Endodermal cell (in vitro differentiated cells): ENCODE results near the gene MBTPS1. TPM values are rescaled to one million over a fixed set of nuclear protein-coding genes. Genes with fewer than 3 reads are reported as not detected.

Experiments used
- DNase-seq: peaks from one replicate; pipeline ENCODE4 v3.0.0-alpha.2; 2017
- H3K27ac ChIP-seq: 2 replicates; pipeline ENCODE4 v1.5.1; 2013; ENCODE audit warnings: mild to moderate bottlenecking, low read depth, low read length, moderate library complexity
- H3K27me3 ChIP-seq: 2 replicates; pipeline ENCODE4 v1.6.1; 2013; ENCODE audit warnings: mild to moderate bottlenecking, low read length, moderate library complexity; ENCODE audit not compliant: insufficient read depth, control insufficient read depth, poor library complexity, severe bottlenecking
- H3K36me3 ChIP-seq: 2 replicates; pipeline ENCODE4 v1.7.0; 2013; ENCODE audit warnings: mild to moderate bottlenecking, low read length, moderate library complexity; ENCODE audit not compliant: control insufficient read depth, insufficient read depth
- H3K4me1 ChIP-seq: one replicate; pipeline ENCODE4 v1.7.0; 2013; ENCODE audit warnings: low read length; ENCODE audit not compliant: control insufficient read depth, insufficient read depth
- H3K4me3 ChIP-seq: 2 replicates; pipeline ENCODE4 v1.5.1; 2013; ENCODE audit warnings: mild to moderate bottlenecking, low read length, moderate library complexity
- H3K9ac ChIP-seq: 2 replicates; pipeline ENCODE4 v1.6.1; 2013; ENCODE audit warnings: mild to moderate bottlenecking, low read length, moderate library complexity; ENCODE audit not compliant: poor library complexity, severe bottlenecking; ENCODE audit errors: extremely low read depth
- H3K9me3 ChIP-seq: 2 replicates; pipeline ENCODE4 v1.6.1; 2013; ENCODE audit warnings: mild to moderate bottlenecking, low read length, moderate library complexity; ENCODE audit not compliant: control insufficient read depth
- H3K27ac Mint-ChIP-seq: 2 replicates; pipeline ENCODE4 v1.8.0; 2020; ENCODE audit warnings: mixed read lengths
- H3K27me3 Mint-ChIP-seq: 2 replicates; pipeline ENCODE4 v1.8.0; 2021; ENCODE audit warnings: mild to moderate bottlenecking, mixed read lengths; ENCODE audit not compliant: insufficient read depth
- H3K36me3 Mint-ChIP-seq: 2 replicates; pipeline ENCODE4 v1.8.0; 2020; ENCODE audit warnings: low read depth, mixed read lengths
- H3K4me1 Mint-ChIP-seq: 2 replicates; pipeline ENCODE4 v1.8.0; 2020; ENCODE audit warnings: mixed read lengths
- H3K4me3 Mint-ChIP-seq: 2 replicates; pipeline ENCODE4 v1.8.0; 2020; ENCODE audit warnings: mild to moderate bottlenecking, moderate library complexity, mixed read lengths
- H3K9me3 Mint-ChIP-seq: 2 replicates; pipeline ENCODE4 v1.8.0; 2020; ENCODE audit warnings: mild to moderate bottlenecking, mixed read lengths
- CTCF ChIP-seq: fragments of 200-600 bp; sonication (generic); conservative IDR thresholded peaks from 2 replicates; pipeline ENCODE4 v1.5.0; 2021; ENCODE audit warnings: antibody characterized with exemption, mild to moderate bottlenecking
- WGBS, 2 experiments: methylation state at CpG; one replicate each; pipeline versions ENCODE4 v1.1.5 to v1.1.7; 2013; ENCODE audit warnings: missing lambda C conversion rate in 2 of 2, mixed read lengths in 1 of 2; ENCODE audit not compliant: insufficient coverage in 1 of 2, insufficient read length in 1 of 2; 5-methylcytosine and 5-hydroxymethylcytosine counted together
- total RNA-seq, 2 donors: library from RNA; stranded (reverse); fragmentation: NEBNext Ultra II Directional in 1 of 2; extraction: Animal tissue kit (Norgen Biotek cat#: 25700) in 1 of 2; gene quantifications; 2 replicates in 1 of 2; 3 replicates in 1 of 2; pipeline ENCODE4 v1.2.1, GENCODE V29; 2021

MBTPS1 gene
- total RNA-seq, 2 donors from 2014 or later: 59.7 to 62.9 TPM

- DNase-seq: no peak
- Histone ChIP-seq H3K4me1 (no peaks in the 10 kb centered on the region), H3K36me3 (peaks cover 68% of the 10 kb centered on the region), H3K27ac (no peak overlapping the region), H3K9me3 (no peaks in the 10 kb centered on the region), H3K4me3 (no peak overlapping the region), H3K9ac (no peak overlapping the region), H3K27me3 (no peaks in the 10 kb centered on the region)
- WGBS, 2 experiments: 94 to 99% methylated on average over 7 to 11 of the region's 11 CpGs
- no peaks in the 10 kb centered on the region for H3K9me3 Mint-ChIP-seq
- H3K27ac Mint-ChIP-seq: no peak overlapping the region
- H3K27me3 Mint-ChIP-seq: no peaks in the 10 kb centered on the region
- TF ChIP-seq CTCF: no peak
- H3K4me1 Mint-ChIP-seq: no peaks in the 10 kb centered on the region
- H3K36me3 Mint-ChIP-seq: peaks cover 71% of the 10 kb centered on the region
- no peak overlapping the region for H3K4me3 Mint-ChIP-seq
These were observed 41.4 kb downstream of the MBTPS1 start for GRCh38 chr16:84075376-84075775.

DNA sequence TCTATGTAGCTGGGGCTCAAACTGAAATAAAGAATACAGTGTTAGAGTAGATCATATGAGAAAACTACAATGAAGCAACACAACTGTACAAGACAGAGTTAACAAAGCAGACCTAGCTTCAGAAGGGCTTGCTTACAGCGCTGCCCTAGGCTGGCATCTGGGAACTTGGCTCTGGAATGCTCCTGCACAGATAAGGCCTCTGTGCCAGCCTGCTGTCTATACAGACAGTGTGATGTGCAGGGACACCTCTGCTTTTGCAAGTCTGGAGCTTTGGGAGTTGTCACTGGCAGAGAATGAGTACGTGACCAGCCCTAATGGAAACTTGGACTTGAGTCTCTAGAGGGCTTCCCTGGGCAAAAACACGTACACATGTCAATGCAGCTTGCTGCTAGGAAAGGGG lies 42.0 kb downstream of the MBTPS1 start:
- H3K9me3 Mint-ChIP-seq: no peaks in the 10 kb centered on the region
- TF ChIP-seq CTCF: no peak
- no peaks in the 10 kb centered on the region for H3K27me3 Mint-ChIP-seq

DNA sequence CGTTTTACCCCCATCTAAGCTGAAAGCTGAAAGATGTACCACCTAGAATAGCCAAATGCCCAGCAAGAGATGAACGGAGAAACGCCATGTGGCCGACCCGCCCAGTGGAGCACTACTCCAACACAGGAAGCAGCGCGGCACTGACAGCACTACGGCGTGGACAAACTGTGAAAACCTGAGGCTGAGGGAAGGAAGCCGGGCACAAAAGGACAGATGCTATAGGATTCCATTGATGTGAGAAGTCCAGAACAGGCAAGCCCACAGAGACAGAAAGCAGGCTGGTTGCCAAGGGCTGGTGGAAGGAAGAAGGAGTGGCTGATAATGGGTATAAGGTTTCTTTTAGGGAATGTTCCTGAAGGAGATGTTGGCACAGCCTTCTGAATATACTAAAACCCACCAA lies 44.7 kb downstream of the MBTPS1 start:
- TF ChIP-seq CTCF: no peak
- H3K27ac ChIP-seq: no peak overlapping the region
- H3K27me3 ChIP-seq: no peaks in the 10 kb centered on the region
- WGBS, 2 experiments: 96% methylated on average over 10 of the region's 10 CpGs
- Mint-ChIP-seq H3K9me3 (no peaks in the 10 kb centered on the region), H3K36me3 (peaks cover 75% of the 10 kb centered on the region), H3K4me3 (no peak overlapping the region), H3K4me1 (no peaks in the 10 kb centered on the region), H3K27me3 (no peaks in the 10 kb centered on the region), H3K27ac (peak overlapping the region; percentile 44)
- H3K9ac ChIP-seq: no peak overlapping the region
- no peak for DNase-seq
- no peak overlapping the region for H3K4me3 ChIP-seq
- H3K4me1 ChIP-seq: no peaks in the 10 kb centered on the region
- H3K9me3 ChIP-seq: no peaks in the 10 kb centered on the region
- H3K36me3 ChIP-seq: peaks cover 88% of the 10 kb centered on the region

More for the DNA sequence above, 42.0 kb downstream of the MBTPS1 start:
- Mint-ChIP-seq H3K4me3 (no peak overlapping the region), H3K36me3 (peaks cover 71% of the 10 kb centered on the region), H3K27ac (no peak overlapping the region), H3K4me1 (no peaks in the 10 kb centered on the region)
- Histone ChIP-seq H3K27ac (no peak overlapping the region), H3K36me3 (peaks cover 68% of the 10 kb centered on the region), H3K9me3 (no peaks in the 10 kb centered on the region), H3K27me3 (no peaks in the 10 kb centered on the region), H3K4me3 (no peak overlapping the region), H3K4me1 (no peaks in the 10 kb centered on the region), H3K9ac (no peak overlapping the region)
- no peak for DNase-seq
- WGBS, 2 experiments: 92 to 97% methylated on average over 3 of the region's 3 CpGs
